Right atrium auricular region (tissue), 2 donors: ENCODE measurements around the gene DOCK1. TPM values are rescaled to one million over a fixed set of nuclear protein-coding genes. Genes with fewer than 3 reads are reported as not detected.
A peak's percentile ranks its signal among the peaks of the same experiment; 100 is the strongest.

Experiments used
- DNase-seq: peaks from one replicate; pipeline ENCODE4 v3.0.0-alpha.2; 2019; ENCODE audit warnings: low spot score
- H3K27ac ChIP-seq, 2 donors: fragments of 200-600 bp; sonication (generic); 1 replicate in 1 of 2; 2 replicates in 1 of 2; pipeline ENCODE4 v1.5.1; 2016 to 2019
- H3K27me3 ChIP-seq, 2 donors: fragments of 200-600 bp; sonication (generic); one replicate each; pipeline versions ENCODE4 v1.5.1 to v1.6.0; 2017 to 2019
- H3K36me3 ChIP-seq: fragments of 200-600 bp; sonication (generic); one replicate; pipeline ENCODE4 v1.5.1; 2016
- H3K4me1 ChIP-seq, 2 donors: fragments of 200-600 bp; sonication (generic); one replicate each; pipeline versions ENCODE4 v1.5.1 to v1.6.0; 2017 to 2019
- H3K4me3 ChIP-seq, 2 donors: fragments of 200-600 bp; sonication (generic); 1 replicate in 1 of 2; 2 replicates in 1 of 2; pipeline ENCODE4 v1.5.1; 2017 to 2019; ENCODE audit warnings: mild to moderate bottlenecking in 1 of 2, moderate library complexity in 1 of 2
- H3K9me3 ChIP-seq, 2 donors: fragments of 200-600 bp; sonication (generic); one replicate each; pipeline ENCODE4 v1.5.1; 2019
- total RNA-seq, 2 donors: library from RNA; depleted of rRNA; stranded (reverse); fragments of >200 nt; gene quantifications; one replicate each; pipeline ENCODE4 v1.1.0, GENCODE V29; 2016
- TF ChIP-seq, protein P1 (sequence below), 2 donors: fragments of 200-600 bp; sonication (generic); IDR thresholded peaks; one replicate each; pipeline ENCODE4 v1.5.1; 2019; ENCODE audit warnings: antibody characterized with exemption in 2 of 2

The DOCK1 gene
- total RNA-seq, 2 donors from 2014 or later = 13.0 to 16.8 TPM

- no peak overlapping the region for H3K27ac ChIP-seq
- H3K36me3 ChIP-seq = peaks cover 18% of the 10 kb centered on the region
These were observed 142.0 kb downstream of the DOCK1 start for GRCh38 chr10:127046975-127047877.

DNA sequence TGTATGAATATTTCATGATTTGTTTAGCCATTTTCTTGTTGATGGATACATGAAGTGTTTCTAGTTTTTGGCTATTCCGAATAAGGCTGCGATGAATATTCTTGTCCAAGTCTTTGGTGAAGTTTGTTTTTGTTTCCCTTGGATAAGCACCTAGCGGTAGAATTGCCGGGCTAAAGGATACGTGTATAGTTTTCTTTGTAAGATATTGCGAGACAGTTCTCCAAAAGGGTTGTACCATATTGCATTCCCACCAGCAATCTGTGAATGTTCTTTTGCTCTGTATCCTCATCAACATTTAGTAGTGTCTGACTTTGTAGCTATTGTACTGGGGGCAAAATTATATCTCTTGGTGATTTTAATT, 142.6 kb downstream of the DOCK1 start:
- H3K9me3 ChIP-seq = no peaks in the 10 kb centered on the region
- H3K36me3 ChIP-seq = peaks cover 15% of the 10 kb centered on the region
- TF ChIP-seq, protein P1, sequence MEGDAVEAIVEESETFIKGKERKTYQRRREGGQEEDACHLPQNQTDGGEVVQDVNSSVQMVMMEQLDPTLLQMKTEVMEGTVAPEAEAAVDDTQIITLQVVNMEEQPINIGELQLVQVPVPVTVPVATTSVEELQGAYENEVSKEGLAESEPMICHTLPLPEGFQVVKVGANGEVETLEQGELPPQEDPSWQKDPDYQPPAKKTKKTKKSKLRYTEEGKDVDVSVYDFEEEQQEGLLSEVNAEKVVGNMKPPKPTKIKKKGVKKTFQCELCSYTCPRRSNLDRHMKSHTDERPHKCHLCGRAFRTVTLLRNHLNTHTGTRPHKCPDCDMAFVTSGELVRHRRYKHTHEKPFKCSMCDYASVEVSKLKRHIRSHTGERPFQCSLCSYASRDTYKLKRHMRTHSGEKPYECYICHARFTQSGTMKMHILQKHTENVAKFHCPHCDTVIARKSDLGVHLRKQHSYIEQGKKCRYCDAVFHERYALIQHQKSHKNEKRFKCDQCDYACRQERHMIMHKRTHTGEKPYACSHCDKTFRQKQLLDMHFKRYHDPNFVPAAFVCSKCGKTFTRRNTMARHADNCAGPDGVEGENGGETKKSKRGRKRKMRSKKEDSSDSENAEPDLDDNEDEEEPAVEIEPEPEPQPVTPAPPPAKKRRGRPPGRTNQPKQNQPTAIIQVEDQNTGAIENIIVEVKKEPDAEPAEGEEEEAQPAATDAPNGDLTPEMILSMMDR (IDR thresholded peaks at IDR 0.05) = no peak
- H3K27me3 ChIP-seq = no peaks in the 10 kb centered on the region
- no peaks in the 10 kb centered on the region for H3K4me1 ChIP-seq
- H3K27ac ChIP-seq = no peak overlapping the region
- DNase-seq = no peak
- no peak overlapping the region for H3K4me3 ChIP-seq

More at GRCh38 chr10:127046975-127047877, 142.0 kb downstream of the DOCK1 start:
- TF ChIP-seq, protein P1 (IDR thresholded peaks at IDR 0.05) = no peak
- peak; percentile 9 for DNase-seq
- H3K4me3 ChIP-seq = no peak overlapping the region
- no peaks in the 10 kb centered on the region for H3K27me3 ChIP-seq
- H3K9me3 ChIP-seq = no peaks in the 10 kb centered on the region
- no peaks in the 10 kb centered on the region for H3K4me1 ChIP-seq

DNA sequence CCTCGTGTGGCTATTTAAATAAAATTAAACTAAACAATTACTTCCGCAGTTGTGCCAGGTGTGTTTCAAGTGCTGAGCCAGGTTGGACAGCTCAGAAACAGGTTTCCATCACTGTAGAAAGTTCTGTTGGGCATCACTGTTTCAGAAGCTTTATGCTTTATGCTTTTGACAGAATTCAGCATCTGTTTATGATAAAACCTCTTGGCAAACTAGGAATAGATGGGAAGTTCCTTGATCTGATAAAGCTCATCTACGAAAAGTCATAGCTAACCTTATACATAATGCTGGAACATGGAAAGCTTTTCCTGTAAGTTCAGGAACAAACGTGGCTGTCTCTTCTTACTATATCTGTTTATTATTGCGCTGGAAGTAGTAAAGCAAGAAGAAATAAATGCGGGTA, 143.4 kb downstream of the DOCK1 start:
- TF ChIP-seq, protein P1 (IDR thresholded peaks at IDR 0.05) = no peak
- no peaks in the 10 kb centered on the region for H3K9me3 ChIP-seq
- no peak for DNase-seq
- H3K27me3 ChIP-seq = no peaks in the 10 kb centered on the region
- H3K4me3 ChIP-seq = no peak overlapping the region
- no peak overlapping the region for H3K27ac ChIP-seq
- no peaks in the 10 kb centered on the region for H3K4me1 ChIP-seq
- peaks cover 12% of the 10 kb centered on the region for H3K36me3 ChIP-seq

DNA sequence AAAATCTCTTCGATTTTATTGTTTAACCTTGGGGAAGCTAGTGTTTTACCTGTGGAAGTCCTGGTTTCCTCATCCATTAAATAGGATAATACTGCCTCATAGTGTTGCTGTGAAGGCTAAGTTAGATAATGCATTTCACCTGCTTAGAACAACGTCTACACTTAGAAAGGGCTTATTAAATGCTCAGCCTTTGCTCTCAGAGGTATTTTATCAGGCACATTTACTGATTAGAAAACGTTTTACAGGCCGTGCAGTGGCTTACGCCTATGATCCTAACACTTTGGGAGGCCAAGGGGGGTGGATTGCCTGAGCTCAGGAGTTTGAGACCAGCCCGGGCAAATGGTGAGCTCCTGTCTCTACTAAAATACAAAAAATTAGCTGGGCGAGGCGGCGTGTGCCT, 146.8 kb downstream of the DOCK1 start:
- Histone ChIP-seq H3K36me3 (peaks cover 18% of the 10 kb centered on the region), H3K4me3 (no peak overlapping the region), H3K9me3 (peaks cover 0 to 2% of the 10 kb centered on the region in 2 donors), H3K27ac (no peak overlapping the region), H3K27me3 (no peaks in the 10 kb centered on the region), H3K4me1 (no peaks in the 10 kb centered on the region)
- TF ChIP-seq, protein P1 (IDR thresholded peaks at IDR 0.05) = no peak
- DNase-seq = no peak

GRCh38 chr10:127055263-127055662, 150.0 kb downstream of the DOCK1 start:
- Histone ChIP-seq H3K27me3 (no peaks in the 10 kb centered on the region), H3K27ac (no peak overlapping the region), H3K36me3 (peaks cover 18% of the 10 kb centered on the region), H3K4me3 (no peak overlapping the region), H3K4me1 (no peaks in the 10 kb centered on the region), H3K9me3 (peaks cover 0 to 20% of the 10 kb centered on the region in 2 donors)
- DNase-seq = no peak
- TF ChIP-seq, protein P1 (IDR thresholded peaks at IDR 0.05) = no peak
